Measurements from ENCODE around the gene HOXB4.

DNA sequence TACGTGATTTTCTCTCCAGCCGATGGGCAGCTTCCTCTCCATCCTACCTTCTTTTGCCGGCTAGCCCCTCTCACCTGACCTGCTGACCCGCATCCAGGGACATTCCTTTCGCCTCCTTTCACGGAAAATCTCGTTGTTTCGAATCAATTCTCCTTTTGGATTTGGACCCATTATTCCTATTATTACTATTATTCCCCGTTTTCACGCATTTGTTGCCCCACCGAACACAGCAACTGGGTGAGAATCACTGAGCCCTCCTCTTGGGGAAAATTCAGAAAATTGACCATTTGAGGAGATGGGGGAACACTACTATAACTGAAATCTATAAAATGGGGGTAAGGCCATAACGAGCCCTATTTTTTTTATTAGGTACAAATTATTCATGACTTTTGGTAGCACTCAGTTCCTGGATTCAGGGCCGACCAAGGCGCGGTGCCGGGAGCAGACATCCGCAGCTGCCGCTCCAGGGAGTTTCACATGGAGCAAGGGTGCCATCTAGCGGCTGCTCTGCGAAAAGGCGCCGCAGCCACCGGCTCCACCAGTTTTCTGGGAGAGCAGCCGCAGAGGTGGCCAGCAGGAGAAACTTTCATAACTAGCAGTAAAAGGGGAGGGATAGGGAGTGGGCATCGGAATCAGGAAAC lies 40.2 kb upstream of the HOXB4 start:
- no peak for TF ChIP-seq EZH2 (IDR thresholded peaks at IDR 0.05; ENCODE audit: borderline replicate concordance, low read depth, low read length, poor library complexity, severe bottlenecking)
- TF ChIP-seq, protein P1, sequence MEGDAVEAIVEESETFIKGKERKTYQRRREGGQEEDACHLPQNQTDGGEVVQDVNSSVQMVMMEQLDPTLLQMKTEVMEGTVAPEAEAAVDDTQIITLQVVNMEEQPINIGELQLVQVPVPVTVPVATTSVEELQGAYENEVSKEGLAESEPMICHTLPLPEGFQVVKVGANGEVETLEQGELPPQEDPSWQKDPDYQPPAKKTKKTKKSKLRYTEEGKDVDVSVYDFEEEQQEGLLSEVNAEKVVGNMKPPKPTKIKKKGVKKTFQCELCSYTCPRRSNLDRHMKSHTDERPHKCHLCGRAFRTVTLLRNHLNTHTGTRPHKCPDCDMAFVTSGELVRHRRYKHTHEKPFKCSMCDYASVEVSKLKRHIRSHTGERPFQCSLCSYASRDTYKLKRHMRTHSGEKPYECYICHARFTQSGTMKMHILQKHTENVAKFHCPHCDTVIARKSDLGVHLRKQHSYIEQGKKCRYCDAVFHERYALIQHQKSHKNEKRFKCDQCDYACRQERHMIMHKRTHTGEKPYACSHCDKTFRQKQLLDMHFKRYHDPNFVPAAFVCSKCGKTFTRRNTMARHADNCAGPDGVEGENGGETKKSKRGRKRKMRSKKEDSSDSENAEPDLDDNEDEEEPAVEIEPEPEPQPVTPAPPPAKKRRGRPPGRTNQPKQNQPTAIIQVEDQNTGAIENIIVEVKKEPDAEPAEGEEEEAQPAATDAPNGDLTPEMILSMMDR (conservative IDR thresholded peaks at IDR 0.05; ENCODE audit: low read depth, low read length) = peak; percentile 98

Measured in A673 (cell line).